ENCODE results near the gene LCN6.

Gene LCN6

GRCh38 chr9:136722093-136722968, 26.0 kb downstream of the LCN6 start:
- Histone ChIP-seq H3K27me3 (replicated peaks; ENCODE audit: control insufficient read depth, insufficient read depth, low read length) (no peaks in the 10 kb centered on the region), H3K36me3 (ENCODE audit: control insufficient read depth, insufficient read depth, low read length) (peaks cover 33% of the 10 kb centered on the region), H3K4me3 (replicated peaks; ENCODE audit: low read depth, low read length) (no peak overlapping the region)
- no peak for TF ChIP-seq CTCF (IDR thresholded peaks at IDR 0.05; ENCODE audit: insufficient read depth, low read length, poor library complexity, severe bottlenecking)
- DNase-seq (ENCODE audit: extremely low read depth, insufficient read length) = no peak

GRCh38 chr9:136721339-136722092, 26.8 kb downstream of the LCN6 start:
- no peak overlapping the region for H3K4me3 ChIP-seq (replicated peaks; ENCODE audit: low read depth, low read length)

GRCh38 chr9:136720898-136721338, 27.4 kb downstream of the LCN6 start:
- no peak for DNase-seq (ENCODE audit: extremely low read depth, insufficient read length)
- no peak for TF ChIP-seq CTCF (IDR thresholded peaks at IDR 0.05; ENCODE audit: insufficient read depth, low read length, poor library complexity, severe bottlenecking)
- peaks cover 28% of the 10 kb centered on the region for H3K36me3 ChIP-seq (ENCODE audit: control insufficient read depth, insufficient read depth, low read length)

More at GRCh38 chr9:136721339-136722092, 26.8 kb downstream of the LCN6 start:
- TF ChIP-seq CTCF (IDR thresholded peaks at IDR 0.05; ENCODE audit: insufficient read depth, low read length, poor library complexity, severe bottlenecking) = no peak
- H3K27me3 ChIP-seq (replicated peaks; ENCODE audit: control insufficient read depth, insufficient read depth, low read length) = no peaks in the 10 kb centered on the region
- DNase-seq (ENCODE audit: extremely low read depth, insufficient read length) = no peak
- H3K36me3 ChIP-seq (ENCODE audit: control insufficient read depth, insufficient read depth, low read length) = peaks cover 33% of the 10 kb centered on the region

GRCh38 chr9:136720251-136720897, 28.0 kb downstream of the LCN6 start:
- TF ChIP-seq CTCF (IDR thresholded peaks at IDR 0.05; ENCODE audit: insufficient read depth, low read length, poor library complexity, severe bottlenecking) = no peak
- no peaks in the 10 kb centered on the region for H3K27me3 ChIP-seq (replicated peaks; ENCODE audit: control insufficient read depth, insufficient read depth, low read length)
- peaks cover 23% of the 10 kb centered on the region for H3K36me3 ChIP-seq (ENCODE audit: control insufficient read depth, insufficient read depth, low read length)
- DNase-seq (ENCODE audit: extremely low read depth, insufficient read length) = no peak
- no peak overlapping the region for H3K4me3 ChIP-seq (replicated peaks; ENCODE audit: low read depth, low read length)

More at GRCh38 chr9:136720898-136721338, 27.4 kb downstream of the LCN6 start:
- Histone ChIP-seq H3K27me3 (replicated peaks; ENCODE audit: control insufficient read depth, insufficient read depth, low read length) (no peaks in the 10 kb centered on the region), H3K4me3 (replicated peaks; ENCODE audit: low read depth, low read length) (no peak overlapping the region)

GRCh38 chr9:136719195-136719880, 29.0 kb downstream of the LCN6 start:
- no peak for DNase-seq (ENCODE audit: extremely low read depth, insufficient read length)
- peaks cover under 1% of the 10 kb centered on the region; the same call in 1 of the 2 replicates for H3K27me3 ChIP-seq (replicated peaks; ENCODE audit: control insufficient read depth, insufficient read depth, low read length)
- peaks cover 18% of the 10 kb centered on the region for H3K36me3 ChIP-seq (ENCODE audit: control insufficient read depth, insufficient read depth, low read length)
- no peak overlapping the region for H3K4me3 ChIP-seq (replicated peaks; ENCODE audit: low read depth, low read length)
- TF ChIP-seq CTCF (IDR thresholded peaks at IDR 0.05; ENCODE audit: insufficient read depth, low read length, poor library complexity, severe bottlenecking) = no peak

All from GM06990 (cell line).